Measurements from ENCODE around the gene BLTP3A.
A peak's percentile ranks its signal among the peaks of the same experiment; 100 is the strongest.
"Not testable (repeated sequence)": the region's sequence is repeated elsewhere in the genome, so short reads cannot be mapped to it uniquely, and the experiment has no call there.

Gene BLTP3A

DNA sequence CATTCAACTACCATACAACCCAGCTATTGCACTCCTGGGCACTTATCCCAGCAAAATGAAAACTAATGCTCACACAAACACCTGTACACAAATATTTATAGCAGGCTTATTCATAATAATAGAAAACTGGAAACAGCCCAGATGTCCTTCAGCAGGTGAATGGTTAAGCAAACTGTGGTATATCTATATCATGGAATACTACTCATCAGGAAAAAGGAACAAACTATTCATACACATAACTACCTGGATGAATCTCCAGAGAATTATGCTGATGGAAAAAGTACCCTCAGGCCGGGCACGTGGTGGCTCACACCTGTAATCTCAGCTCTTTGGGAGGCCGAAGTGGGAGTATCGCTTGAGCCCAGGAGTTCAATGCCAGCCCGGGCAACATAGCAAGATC, 3.8 kb upstream of the BLTP3A start:
- no peaks in the 10 kb centered on the region for H3K27me3 ChIP-seq
- no peak overlapping the region for H3K27ac ChIP-seq
- H3K4me3 ChIP-seq: no peak overlapping the region
- H3K4me2 ChIP-seq: no peak overlapping the region
- TF ChIP-seq Cebpa-rat (IDR thresholded peaks at IDR 0.05): no peak
- no peak overlapping the region for H3K9ac ChIP-seq
- no peaks in the 10 kb centered on the region for H3K36me3 ChIP-seq
- peaks cover 11 to 17% (median 12%) of the 10 kb centered on the region in 10 experiments for H3K4me1 ChIP-seq
- peaks cover 0 to 12% (median 6%) of the 10 kb centered on the region in 11 experiments; a peak in 8 of 22 replicates for H3K9me3 ChIP-seq (replicated peaks in 1 of 11)
- peaks cover 0 to 3% (median 0%) of the 10 kb centered on the region in 11 experiments; a peak in 6 of 22 replicates for H4K20me1 ChIP-seq

DNA sequence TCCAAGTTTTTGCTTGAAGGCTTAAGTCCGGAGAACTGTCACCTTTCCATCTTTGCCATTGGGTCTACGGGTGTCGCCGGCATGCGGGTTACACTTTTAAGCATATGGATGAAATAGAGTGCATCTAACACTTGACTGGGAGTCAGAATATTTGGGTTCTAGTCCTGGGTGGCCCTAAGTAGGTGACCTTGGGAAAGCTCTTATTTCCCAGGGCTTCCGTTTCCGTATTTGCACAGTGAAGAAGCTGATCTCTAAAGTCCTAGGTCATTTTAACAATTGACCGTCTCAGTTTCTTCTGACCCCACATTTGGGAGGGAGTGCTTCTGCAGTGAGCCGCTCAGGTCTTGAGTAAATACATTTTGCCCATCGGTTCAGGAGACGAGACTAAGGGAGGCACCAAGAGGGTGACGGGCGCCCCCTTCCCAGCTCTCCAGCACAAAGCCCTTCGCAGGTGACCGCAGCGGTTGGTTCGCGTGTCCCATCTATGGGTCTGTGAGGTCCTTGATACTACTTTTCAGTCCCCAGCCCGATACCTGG, 651 bp upstream of the BLTP3A start:
- Histone ChIP-seq H3K4me2 (peak overlapping the region; percentile 81 to 97 (median 94)), H3K36me3 (peaks cover 0 to 17% (median 4%) of the 10 kb centered on the region in 11 experiments; a peak in 2 of 22 replicates), H3K4me3 (peak overlapping the region; percentile 74 to 97 (median 93)), H3K27me3 (no peaks in the 10 kb centered on the region), H4K20me1 (peaks cover 0 to 30% (median 7%) of the 10 kb centered on the region in 11 experiments; a peak in 11 of 22 replicates), H3K9me3 (replicated peaks in 1 of 11) (peaks cover 0 to 10% (median 6%) of the 10 kb centered on the region in 11 experiments; a peak in 8 of 22 replicates), H3K4me1 (peaks cover 15 to 40% (median 24%) of the 10 kb centered on the region in 10 experiments), H3K27ac (peak overlapping the region; percentile 90 to 97 (median 94)), H3K9ac (peak overlapping the region; percentile 92 to 98 (median 96))
- no peak for TF ChIP-seq Cebpa-rat (IDR thresholded peaks at IDR 0.05)

DNA sequence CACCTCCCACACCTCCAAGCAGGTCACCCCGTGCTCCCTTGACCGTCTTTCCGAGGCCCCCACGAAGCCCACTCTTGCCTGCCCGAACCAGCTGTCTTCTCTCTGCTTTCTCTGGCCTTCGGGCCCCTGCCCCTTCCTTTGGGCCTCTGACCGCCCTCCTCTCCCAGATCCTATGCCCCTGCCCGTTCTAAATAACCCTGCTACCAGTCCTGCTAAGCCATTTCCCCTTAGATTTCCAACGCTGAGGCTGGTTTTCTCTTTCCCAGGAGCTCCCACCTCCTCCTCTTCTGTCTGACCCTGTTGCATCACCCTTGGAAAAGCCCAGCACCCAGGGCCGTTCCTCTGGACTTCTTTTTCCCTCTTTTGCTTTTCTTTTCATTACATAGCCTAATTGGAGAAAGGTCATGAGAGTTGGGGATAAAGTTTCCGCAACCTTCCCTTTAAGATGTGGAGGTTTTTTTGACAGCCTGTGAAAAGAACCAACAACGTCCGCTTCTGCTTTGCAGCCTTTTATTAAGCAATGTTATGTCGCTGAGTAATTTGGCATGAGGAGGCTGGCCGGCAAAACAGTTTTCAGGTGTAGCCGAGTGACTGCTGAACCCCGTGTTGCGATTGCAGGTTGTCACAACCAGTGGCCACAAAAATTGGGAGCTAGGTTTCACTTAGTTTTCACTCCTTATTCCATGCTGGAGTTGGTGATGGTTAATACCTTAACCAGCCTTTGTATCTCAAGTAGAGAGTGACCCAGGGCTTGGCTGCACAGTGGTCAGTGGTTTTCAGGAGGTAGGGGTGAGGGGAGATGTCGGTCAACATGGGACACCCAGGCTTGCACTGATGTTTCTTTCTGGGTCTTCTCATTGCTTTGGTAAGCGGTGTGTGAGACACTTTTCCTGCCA, 970 bp downstream of the BLTP3A start:
- H3K27me3 ChIP-seq: no peaks in the 10 kb centered on the region
- peak overlapping the region; percentile 74 to 97 (median 93) for H3K4me3 ChIP-seq
- peaks cover 0 to 22% (median 5%) of the 10 kb centered on the region in 11 experiments; a peak in 5 of 22 replicates for H3K36me3 ChIP-seq
- TF ChIP-seq Cebpa-rat (IDR thresholded peaks at IDR 0.05): peak in 7 of 11 experiments; percentile 12 to 68 (median 59); a peak in 8 of 22 replicates
- peaks cover 0 to 46% (median 15%) of the 10 kb centered on the region in 11 experiments; a peak in 14 of 22 replicates for H4K20me1 ChIP-seq
- H3K9ac ChIP-seq: peak overlapping the region; percentile 92 to 98 (median 96)
- H3K4me2 ChIP-seq: peak overlapping the region; percentile 91 to 97 (median 95)
- H3K4me1 ChIP-seq: peaks cover 15 to 41% (median 24%) of the 10 kb centered on the region in 10 experiments
- H3K9me3 ChIP-seq (replicated peaks in 1 of 11): peaks cover 0 to 6% (median 5%) of the 10 kb centered on the region in 11 experiments; a peak in 7 of 22 replicates
- peak overlapping the region; percentile 90 to 97 (median 94) for H3K27ac ChIP-seq

DNA sequence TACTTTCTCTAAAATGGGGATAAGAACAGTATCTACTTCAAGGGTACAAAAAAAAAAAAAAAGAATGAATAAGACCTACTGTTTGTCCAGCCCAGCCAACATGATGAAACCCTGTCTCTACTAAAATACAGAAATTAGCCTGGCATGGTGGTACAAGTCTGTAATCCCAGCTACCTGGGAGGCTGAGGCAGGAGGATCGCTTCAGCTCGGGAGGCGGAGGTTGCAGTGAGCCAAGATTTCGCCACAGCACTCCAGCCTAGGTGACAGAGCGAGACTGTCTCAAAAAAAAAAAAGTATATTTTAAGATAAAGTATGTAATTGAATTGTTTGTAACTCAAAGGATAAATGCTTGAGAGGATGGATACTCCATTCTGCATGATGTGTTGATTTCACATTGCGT, 2.0 kb downstream of the BLTP3A start:
- no peaks in the 10 kb centered on the region for H3K27me3 ChIP-seq
- TF ChIP-seq Cebpa-rat (IDR thresholded peaks at IDR 0.05): no peak
- H3K9ac ChIP-seq: peak overlapping the region in 5 of 11 experiments; percentile 95 to 98 (median 96); a peak in 6 of 22 replicates
- H3K27ac ChIP-seq: no peak overlapping the region
- peak overlapping the region; percentile 91 to 97 (median 95) for H3K4me2 ChIP-seq
- H3K4me1 ChIP-seq: peaks cover 15 to 41% (median 24%) of the 10 kb centered on the region in 10 experiments
- H4K20me1 ChIP-seq: peaks cover 0 to 57% (median 16%) of the 10 kb centered on the region in 11 experiments; a peak in 14 of 22 replicates
- H3K36me3 ChIP-seq: peaks cover 0 to 25% (median 5%) of the 10 kb centered on the region in 11 experiments; a peak in 5 of 22 replicates
- H3K9me3 ChIP-seq (replicated peaks in 1 of 11): no peaks in the 10 kb centered on the region
- H3K4me3 ChIP-seq: peak overlapping the region in 4 of 10 experiments; percentile 74 to 97 (median 86); a peak in 6 of 20 replicates

DNA sequence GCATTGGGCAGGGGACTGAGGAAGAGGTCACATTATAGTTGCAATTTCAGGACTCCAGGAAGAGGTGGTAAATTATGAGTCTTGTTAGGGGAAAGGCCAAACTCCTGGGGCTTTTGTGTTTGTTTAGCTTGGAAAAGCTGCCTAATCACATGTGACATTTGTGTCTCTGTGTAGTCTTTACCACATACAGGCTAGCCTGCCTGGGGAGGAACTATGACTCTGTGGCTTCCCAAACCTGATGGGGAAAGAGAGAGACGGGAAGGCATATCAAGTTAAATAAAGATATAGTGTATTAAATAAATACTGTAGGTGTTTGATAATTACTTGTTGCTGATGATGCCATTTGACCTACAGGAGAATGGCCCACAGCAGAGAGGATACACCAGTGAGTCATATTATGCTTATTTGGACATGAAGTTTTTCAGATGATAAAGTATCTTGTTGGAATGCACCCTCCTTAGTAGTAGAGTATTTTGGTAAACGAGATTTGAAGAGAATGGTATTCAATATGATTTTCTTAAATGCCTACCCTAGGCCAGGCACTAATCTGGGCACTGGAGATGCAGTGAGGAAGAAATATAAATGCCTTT, 4.0 kb downstream of the BLTP3A start:
- no peak overlapping the region for H3K4me3 ChIP-seq
- H3K4me2 ChIP-seq: peak overlapping the region in 2 of 11 experiments; percentile 34 to 41; a peak in 2 of 22 replicates
- no peaks in the 10 kb centered on the region for H3K27me3 ChIP-seq
- no peak overlapping the region for H3K27ac ChIP-seq
- TF ChIP-seq Cebpa-rat (IDR thresholded peaks at IDR 0.05): no peak
- peaks cover 10 to 41% (median 17%) of the 10 kb centered on the region in 10 experiments for H3K4me1 ChIP-seq
- H3K36me3 ChIP-seq: peaks cover 0 to 26% (median 5%) of the 10 kb centered on the region in 11 experiments; a peak in 5 of 22 replicates
- H3K9me3 ChIP-seq (replicated peaks in 1 of 11): no peaks in the 10 kb centered on the region
- peaks cover 0 to 77% (median 32%) of the 10 kb centered on the region in 11 experiments; a peak in 16 of 22 replicates for H4K20me1 ChIP-seq
- H3K9ac ChIP-seq: peak overlapping the region in 1 of 11 experiments; percentile 51; a peak in 1 of 22 replicates

DNA sequence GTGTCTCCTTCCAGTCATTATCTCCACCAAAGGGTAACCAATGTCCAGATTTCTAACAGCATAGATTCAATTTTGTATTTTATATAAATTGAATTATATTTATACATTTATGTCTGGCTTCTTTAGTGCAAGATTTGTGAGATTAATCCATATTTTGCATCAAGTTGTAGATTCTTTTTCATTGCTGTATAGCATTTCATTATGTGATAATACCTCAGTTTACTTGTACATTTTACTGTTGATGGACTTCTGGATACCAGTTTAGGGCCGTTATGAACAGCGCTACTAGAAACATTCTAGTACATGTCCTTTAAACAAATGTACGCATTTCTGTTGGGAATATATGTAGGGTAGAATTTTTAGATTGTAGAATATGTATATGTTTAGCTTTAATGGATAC, 6.2 kb downstream of the BLTP3A start:
- no peak overlapping the region for H3K4me3 ChIP-seq
- no peak overlapping the region for H3K27ac ChIP-seq
- H3K4me2 ChIP-seq: no peak overlapping the region
- peaks cover 5 to 44% (median 10%) of the 10 kb centered on the region in 10 experiments for H3K4me1 ChIP-seq
- H3K9ac ChIP-seq: no peak overlapping the region
- peaks cover 0 to 98% (median 38%) of the 10 kb centered on the region in 11 experiments; a peak in 16 of 22 replicates for H4K20me1 ChIP-seq
- no peaks in the 10 kb centered on the region for H3K9me3 ChIP-seq (replicated peaks in 1 of 11)
- H3K36me3 ChIP-seq: peaks cover 0 to 26% (median 5%) of the 10 kb centered on the region in 11 experiments; a peak in 5 of 22 replicates
- no peaks in the 10 kb centered on the region for H3K27me3 ChIP-seq
- TF ChIP-seq Cebpa-rat (IDR thresholded peaks at IDR 0.05): no peak

DNA sequence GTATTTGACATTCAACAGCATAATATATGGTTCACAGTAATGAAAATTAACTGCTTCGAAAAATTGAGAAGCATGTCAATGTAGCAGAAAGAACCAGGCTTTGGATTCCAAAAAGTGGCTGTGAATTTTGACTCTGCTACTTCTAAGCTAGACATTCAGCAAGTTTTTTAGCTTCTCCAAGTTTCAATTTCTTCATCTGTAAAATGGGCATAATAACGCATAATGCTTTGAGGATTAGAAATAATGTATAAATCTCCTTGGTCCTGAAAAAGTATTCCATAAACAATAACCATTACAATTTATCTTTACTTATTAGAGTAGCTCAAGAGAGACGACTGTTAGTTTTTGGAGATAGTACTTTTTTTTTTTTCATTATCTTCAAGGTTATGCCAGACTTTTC, 7.7 kb downstream of the BLTP3A start:
- H3K4me3 ChIP-seq: no peak overlapping the region
- no peaks in the 10 kb centered on the region for H3K27me3 ChIP-seq
- no peak for TF ChIP-seq Cebpa-rat (IDR thresholded peaks at IDR 0.05)
- no peak overlapping the region for H3K27ac ChIP-seq
- H3K9me3 ChIP-seq (replicated peaks in 1 of 11): no peaks in the 10 kb centered on the region
- H3K4me1 ChIP-seq: peaks cover 0 to 29% (median 0%) of the 10 kb centered on the region in 10 experiments; a peak in 3 of 20 replicates
- H4K20me1 ChIP-seq: peaks cover 8 to 99% (median 51%) of the 10 kb centered on the region in 11 experiments; a peak in 16 of 22 replicates
- H3K4me2 ChIP-seq: no peak overlapping the region
- peaks cover 0 to 25% (median 5%) of the 10 kb centered on the region in 11 experiments; a peak in 5 of 22 replicates for H3K36me3 ChIP-seq
- no peak overlapping the region for H3K9ac ChIP-seq

DNA sequence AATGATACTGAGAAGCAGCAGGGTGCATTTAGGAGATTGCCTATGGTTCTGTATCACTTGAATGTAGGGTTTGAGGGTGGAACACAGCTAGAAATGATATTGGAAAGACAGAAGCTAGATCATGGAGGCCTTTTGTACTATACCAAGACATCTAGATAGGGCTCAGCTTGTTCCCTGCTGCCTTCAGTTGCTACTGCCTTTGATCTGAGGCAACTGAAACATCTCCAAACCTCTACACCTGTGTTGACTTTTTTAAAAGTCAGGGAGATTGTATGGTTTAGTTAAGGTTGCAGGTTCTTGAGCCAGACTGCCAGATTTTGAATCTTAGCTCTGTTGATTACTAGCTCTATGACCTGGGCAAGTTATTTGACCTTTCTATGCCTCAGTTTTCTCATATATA, 12.7 kb downstream of the BLTP3A start:
- Histone ChIP-seq H3K4me2 (no peak overlapping the region), H4K20me1 (peaks cover 17 to 100% (median 50%) of the 10 kb centered on the region in 11 experiments; a peak in 16 of 22 replicates), H3K36me3 (peaks cover 0 to 5% (median 0%) of the 10 kb centered on the region in 11 experiments; a peak in 2 of 22 replicates), H3K9me3 (replicated peaks in 1 of 11) (no peaks in the 10 kb centered on the region), H3K9ac (no peak overlapping the region), H3K27ac (no peak overlapping the region), H3K4me3 (no peak overlapping the region), H3K4me1 (peaks cover 0 to 15% (median 0%) of the 10 kb centered on the region in 10 experiments; a peak in 3 of 20 replicates), H3K27me3 (no peaks in the 10 kb centered on the region)
- TF ChIP-seq Cebpa-rat (IDR thresholded peaks at IDR 0.05): no peak

DNA sequence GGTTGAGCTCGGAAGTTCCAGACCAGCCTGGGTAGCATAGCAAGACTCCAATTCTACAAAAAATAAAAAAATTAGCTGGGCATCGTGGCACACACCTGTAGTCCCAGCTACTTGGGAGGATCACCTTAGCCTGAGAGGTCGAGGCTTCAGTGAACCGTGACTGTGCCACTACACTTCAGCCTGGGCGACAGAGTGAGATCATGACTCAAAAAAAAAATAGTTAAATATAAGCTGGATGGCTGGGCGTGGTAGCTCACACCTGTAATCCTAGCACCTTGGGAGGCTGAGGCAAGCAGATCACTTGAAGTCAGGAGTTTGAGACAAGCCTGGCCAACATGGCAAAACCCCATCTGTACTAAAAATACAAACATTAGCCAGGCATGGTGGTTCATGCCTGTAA, 13.2 kb downstream of the BLTP3A start:
- not testable (repeated sequence) for H3K9me3 ChIP-seq (replicated peaks in 1 of 11); H3K4me3 ChIP-seq; H3K27ac ChIP-seq; H3K36me3 ChIP-seq; H3K9ac ChIP-seq; H3K4me2 ChIP-seq; H3K27me3 ChIP-seq
- H4K20me1 ChIP-seq: peaks cover 17 to 100% (median 51%) of the 10 kb centered on the region in 11 experiments; a peak in 16 of 22 replicates
- peaks cover 0 to 14% (median 0%) of the 10 kb centered on the region in 10 experiments; a peak in 3 of 20 replicates for H3K4me1 ChIP-seq
